CD4-positive, CD25-positive, alpha-beta regulatory T cell (primary cell): ENCODE measurements around the gene ASCL2. TPM values are rescaled to one million over a fixed set of nuclear protein-coding genes. Genes with fewer than 3 reads are reported as not detected.

ENCODE experiments used
- ATAC-seq, 2 donors: fragments of 150-1000 bp; cut with Tn5 transposase; one replicate each; pipeline ENCODE4 v1.10.0; 2021; ENCODE audit warnings: low read depth in 2 of 2, moderate number of reproducible peaks in 2 of 2, moderate library complexity in 1 of 2
- DNase-seq, 3 donors: peaks; one replicate each; pipeline versions ENCODE4 v3.0.0 to v3.0.0-alpha.2; 2012 to 2022; ENCODE audit warnings: mixed read lengths in 1 of 3
- H3K27ac ChIP-seq: one replicate; pipeline ENCODE4 v1.7.0; 2013; ENCODE audit warnings: mild to moderate bottlenecking, low read length; ENCODE audit not compliant: insufficient read depth, poor library complexity, severe bottlenecking
- H3K27me3 ChIP-seq: one replicate; pipeline ENCODE4 v1.7.0; 2013; ENCODE audit warnings: low read length; ENCODE audit not compliant: control insufficient read depth, insufficient read depth
- H3K36me3 ChIP-seq: one replicate; pipeline ENCODE4 v1.7.0; 2013; ENCODE audit warnings: mild to moderate bottlenecking, low read length, moderate library complexity; ENCODE audit not compliant: control insufficient read depth, insufficient read depth
- H3K4me1 ChIP-seq: 2 replicates; pipeline ENCODE4 v1.7.0; 2013; ENCODE audit warnings: mild to moderate bottlenecking, low read length; ENCODE audit not compliant: insufficient read depth, control insufficient read depth, poor library complexity, severe bottlenecking
- H3K4me3 ChIP-seq: one replicate; pipeline ENCODE4 v1.7.0; 2013; ENCODE audit warnings: low read depth, mild to moderate bottlenecking, low read length, moderate library complexity
- H3K9me3 ChIP-seq, 2 experiments: 1 replicate in 1 of 2; 2 replicates in 1 of 2; pipeline ENCODE4 v1.7.0; 2013; ENCODE audit warnings: low read length in 2 of 2, mild to moderate bottlenecking in 1 of 2, moderate library complexity in 1 of 2; ENCODE audit not compliant: control insufficient read depth in 2 of 2
- H3K27ac Mint-ChIP-seq, 3 donors: one replicate each; pipeline ENCODE4 v1.8.0; 2020 to 2022; ENCODE audit warnings: mild to moderate bottlenecking in 3 of 3, mixed read lengths in 3 of 3, moderate library complexity in 2 of 3
- H3K27me3 Mint-ChIP-seq: one replicate; pipeline ENCODE4 v1.8.0; 2022; ENCODE audit warnings: mild to moderate bottlenecking, mixed read lengths
- H3K36me3 Mint-ChIP-seq: one replicate; pipeline ENCODE4 v1.8.0; 2020; ENCODE audit warnings: mixed read lengths
- H3K4me1 Mint-ChIP-seq, 4 donors: one replicate each; pipeline ENCODE4 v1.8.0; 2020 to 2022; ENCODE audit warnings: mixed read lengths in 4 of 4, mild to moderate bottlenecking in 1 of 4
- H3K4me3 Mint-ChIP-seq, 4 donors: one replicate each; pipeline ENCODE4 v1.8.0; 2020 to 2022; ENCODE audit warnings: mild to moderate bottlenecking in 4 of 4, mixed read lengths in 4 of 4, moderate library complexity in 3 of 4
- H3K9me3 Mint-ChIP-seq, 7 donors: one replicate each; pipeline ENCODE4 v1.8.0; 2020 to 2022; ENCODE audit warnings: mixed read lengths in 7 of 7, mild to moderate bottlenecking in 3 of 7, moderate library complexity in 2 of 7
- polyA plus RNA-seq, 4 donors: library from polyadenylated mRNA; unstranded; fragments of 300-500 nt; fragmentation: Illumina TruSeq; gene quantifications; one replicate each; pipeline ENCODE4 v1.2.3, GENCODE V29; 2021
- total RNA-seq: library from RNA; stranded (reverse); gene quantifications from one replicate; pipeline ENCODE4 v1.2.3, GENCODE V29; 2022

The ASCL2 gene
- total and polyA plus RNA-seq, 5 donors from 2014 or later, result 0.13 to 0.47 (median 0.20) TPM

GRCh38 chr11:2256293-2256913, 14.0 kb downstream of the ASCL2 start:
- no peak overlapping the region for H3K27ac Mint-ChIP-seq
- ATAC-seq, result no peak
- no peak for DNase-seq

GRCh38 chr11:2252018-2252417, 18.4 kb downstream of the ASCL2 start:
- Histone ChIP-seq H3K27me3 (no peaks in the 10 kb centered on the region), H3K36me3 (no peaks in the 10 kb centered on the region), H3K27ac (no peak overlapping the region), H3K9me3 (no peaks in the 10 kb centered on the region), H3K4me3 (no peak overlapping the region), H3K4me1 (no peaks in the 10 kb centered on the region)
- H3K4me3 Mint-ChIP-seq, result no peak overlapping the region
- H3K27me3 Mint-ChIP-seq, result peaks cover 4% of the 10 kb centered on the region
- ATAC-seq (no peak), DNase-seq (no peak)
- no peaks in the 10 kb centered on the region for H3K4me1 Mint-ChIP-seq
- H3K36me3 Mint-ChIP-seq, result no peaks in the 10 kb centered on the region
- peak overlapping the region in 1 of 3 donors; percentile 1 for H3K27ac Mint-ChIP-seq
- peaks cover 0 to 5% (median 0%) of the 10 kb centered on the region in 7 donors for H3K9me3 Mint-ChIP-seq

More at GRCh38 chr11:2256293-2256913, 14.0 kb downstream of the ASCL2 start:
- Mint-ChIP-seq H3K36me3 (no peaks in the 10 kb centered on the region), H3K27me3 (peaks cover 4% of the 10 kb centered on the region), H3K4me3 (no peak overlapping the region), H3K4me1 (no peaks in the 10 kb centered on the region), H3K9me3 (peaks cover 0 to 1% (median 0%) of the 10 kb centered on the region in 7 donors)
- no peaks in the 10 kb centered on the region for H3K27me3 ChIP-seq
- H3K4me1 ChIP-seq, result no peaks in the 10 kb centered on the region
- H3K27ac ChIP-seq, result no peak overlapping the region
- H3K4me3 ChIP-seq, result no peak overlapping the region
- H3K36me3 ChIP-seq, result no peaks in the 10 kb centered on the region
- H3K9me3 ChIP-seq, result no peaks in the 10 kb centered on the region

DNA sequence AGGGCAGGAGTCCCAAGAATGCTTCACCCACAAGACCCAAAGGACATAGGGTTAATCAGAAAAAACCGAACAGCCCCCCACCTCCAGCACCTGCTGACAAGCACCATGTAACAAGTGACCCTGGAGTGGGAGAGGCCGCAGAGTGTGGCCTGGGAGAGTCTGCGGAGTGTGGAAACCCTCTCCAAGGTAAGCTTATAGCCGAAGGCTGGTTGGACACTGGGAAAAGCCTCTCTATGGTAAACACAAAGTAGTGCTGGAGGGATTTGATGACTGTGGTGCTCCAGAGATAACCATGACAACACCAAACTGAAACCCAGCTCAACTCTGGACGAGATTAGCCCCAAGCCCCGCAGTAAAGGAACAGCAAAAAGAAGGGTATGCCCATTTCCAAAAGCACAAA, 19.2 kb downstream of the ASCL2 start:
- no peak for ATAC-seq
- Mint-ChIP-seq H3K36me3 (no peaks in the 10 kb centered on the region), H3K27ac (no peak overlapping the region), H3K27me3 (peaks cover 4% of the 10 kb centered on the region), H3K4me1 (no peaks in the 10 kb centered on the region), H3K9me3 (peaks cover 0 to 5% (median 0%) of the 10 kb centered on the region in 7 donors), H3K4me3 (no peak overlapping the region)
- Histone ChIP-seq H3K9me3 (no peaks in the 10 kb centered on the region), H3K4me3 (no peak overlapping the region), H3K27me3 (peaks cover 2% of the 10 kb centered on the region), H3K4me1 (no peaks in the 10 kb centered on the region), H3K36me3 (no peaks in the 10 kb centered on the region), H3K27ac (no peak overlapping the region)
- DNase-seq, result no peak

GRCh38 chr11:2250485-2250884, 19.9 kb downstream of the ASCL2 start:
- ATAC-seq, result no peak

GRCh38 chr11:2250041-2250440, 20.3 kb downstream of the ASCL2 start:
- no peaks in the 10 kb centered on the region for H3K4me1 Mint-ChIP-seq
- H3K27me3 Mint-ChIP-seq, result peaks cover 4% of the 10 kb centered on the region
- Histone ChIP-seq H3K27me3 (peaks cover 4% of the 10 kb centered on the region), H3K36me3 (no peaks in the 10 kb centered on the region), H3K4me1 (no peaks in the 10 kb centered on the region), H3K4me3 (no peak overlapping the region), H3K27ac (no peak overlapping the region), H3K9me3 (no peaks in the 10 kb centered on the region)
- no peaks in the 10 kb centered on the region for H3K36me3 Mint-ChIP-seq
- no peak overlapping the region for H3K27ac Mint-ChIP-seq
- DNase-seq (no peak), ATAC-seq (no peak)
- no peak overlapping the region for H3K4me3 Mint-ChIP-seq
- peaks cover 0 to 5% (median 0%) of the 10 kb centered on the region in 7 donors for H3K9me3 Mint-ChIP-seq

More at GRCh38 chr11:2250485-2250884, 19.9 kb downstream of the ASCL2 start:
- H3K9me3 ChIP-seq, result no peaks in the 10 kb centered on the region
- H3K4me1 Mint-ChIP-seq, result no peaks in the 10 kb centered on the region
- peaks cover 0 to 5% (median 0%) of the 10 kb centered on the region in 7 donors for H3K9me3 Mint-ChIP-seq
- H3K27ac Mint-ChIP-seq, result no peak overlapping the region
- H3K27me3 Mint-ChIP-seq, result peaks cover 4% of the 10 kb centered on the region
- no peak overlapping the region for H3K27ac ChIP-seq
- peaks cover 4% of the 10 kb centered on the region for H3K27me3 ChIP-seq
- no peak overlapping the region for H3K4me3 Mint-ChIP-seq
- no peaks in the 10 kb centered on the region for H3K36me3 Mint-ChIP-seq
- H3K4me1 ChIP-seq, result no peaks in the 10 kb centered on the region
- H3K36me3 ChIP-seq, result no peaks in the 10 kb centered on the region
- H3K4me3 ChIP-seq, result no peak overlapping the region
- no peak for DNase-seq

DNA sequence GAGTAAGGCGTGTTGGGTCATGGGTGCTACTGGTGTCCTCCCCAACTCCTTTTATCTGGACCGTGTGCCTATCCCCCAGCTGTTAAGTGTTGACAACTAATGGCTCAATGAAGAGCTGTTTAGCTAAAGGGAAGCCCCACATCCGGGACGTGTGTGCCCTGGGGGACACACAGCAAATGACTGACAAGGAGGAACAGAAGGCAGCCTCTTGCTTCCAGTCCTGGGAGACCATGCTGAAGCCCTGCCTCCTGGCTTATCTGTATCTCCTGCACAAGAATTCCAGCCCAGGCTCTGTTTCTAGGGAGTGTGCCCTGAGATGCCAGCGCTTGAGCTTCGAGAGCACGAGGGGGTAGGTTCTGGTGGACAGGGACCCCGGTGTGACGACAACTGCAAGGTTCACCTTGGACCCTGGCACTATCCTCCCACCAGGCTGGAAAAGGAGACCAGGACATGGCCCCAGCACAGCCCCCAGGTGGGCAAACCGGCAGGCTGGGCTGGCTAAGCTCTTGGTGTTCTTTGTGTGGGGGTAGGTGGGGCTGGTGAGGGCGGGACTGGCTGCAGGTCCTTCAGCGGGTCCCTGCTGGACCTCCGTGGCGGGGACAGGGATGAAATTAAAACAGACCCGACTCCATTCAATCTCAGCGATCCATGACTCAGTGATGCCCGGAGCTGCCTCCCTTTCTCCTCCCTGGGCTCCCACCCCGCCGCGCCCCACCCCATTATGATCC, 21.0 kb downstream of the ASCL2 start:
- H3K4me3 ChIP-seq, result no peak overlapping the region
- H3K4me1 Mint-ChIP-seq, result no peaks in the 10 kb centered on the region
- H3K9me3 ChIP-seq, result no peaks in the 10 kb centered on the region
- peaks cover 8% of the 10 kb centered on the region for H3K27me3 Mint-ChIP-seq
- peaks cover 0 to 5% (median 0%) of the 10 kb centered on the region in 7 donors for H3K9me3 Mint-ChIP-seq
- no peak overlapping the region for H3K27ac Mint-ChIP-seq
- DNase-seq (no peak), ATAC-seq (no peak)
- H3K36me3 Mint-ChIP-seq, result no peaks in the 10 kb centered on the region
- peaks cover 4% of the 10 kb centered on the region for H3K27me3 ChIP-seq
- no peak overlapping the region for H3K4me3 Mint-ChIP-seq
- H3K27ac ChIP-seq, result no peak overlapping the region
- no peaks in the 10 kb centered on the region for H3K36me3 ChIP-seq
- no peaks in the 10 kb centered on the region for H3K4me1 ChIP-seq

DNA sequence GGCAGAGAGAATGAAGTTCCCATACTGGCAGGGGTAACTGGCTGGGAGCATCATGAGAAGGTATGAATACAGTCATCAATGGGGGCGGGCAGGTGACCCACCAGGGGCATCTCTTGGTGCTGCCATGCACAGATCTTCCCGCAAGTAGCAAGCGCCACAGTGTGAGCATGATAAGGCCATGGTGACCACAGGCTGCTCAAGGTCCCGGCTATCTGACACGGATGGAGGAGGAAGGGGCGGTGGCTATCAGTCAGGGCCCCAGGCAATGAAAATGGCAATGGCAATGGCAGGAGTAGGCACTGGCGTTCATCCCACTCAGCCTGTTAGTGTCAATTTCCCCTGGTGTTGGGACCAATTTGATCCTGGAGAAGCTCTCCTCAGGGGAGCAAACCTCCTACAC, 21.6 kb downstream of the ASCL2 start:
- H3K4me3 ChIP-seq, result no peak overlapping the region
- H3K27me3 ChIP-seq, result peaks cover 4% of the 10 kb centered on the region
- Mint-ChIP-seq H3K4me3 (no peak overlapping the region), H3K4me1 (no peaks in the 10 kb centered on the region), H3K36me3 (no peaks in the 10 kb centered on the region), H3K27me3 (peaks cover 9% of the 10 kb centered on the region), H3K9me3 (peaks cover 0 to 5% (median 0%) of the 10 kb centered on the region in 7 donors), H3K27ac (no peak overlapping the region)
- no peak overlapping the region for H3K27ac ChIP-seq
- ATAC-seq (no peak), DNase-seq (no peak)
- no peaks in the 10 kb centered on the region for H3K4me1 ChIP-seq
- no peaks in the 10 kb centered on the region for H3K9me3 ChIP-seq
- H3K36me3 ChIP-seq, result no peaks in the 10 kb centered on the region

DNA sequence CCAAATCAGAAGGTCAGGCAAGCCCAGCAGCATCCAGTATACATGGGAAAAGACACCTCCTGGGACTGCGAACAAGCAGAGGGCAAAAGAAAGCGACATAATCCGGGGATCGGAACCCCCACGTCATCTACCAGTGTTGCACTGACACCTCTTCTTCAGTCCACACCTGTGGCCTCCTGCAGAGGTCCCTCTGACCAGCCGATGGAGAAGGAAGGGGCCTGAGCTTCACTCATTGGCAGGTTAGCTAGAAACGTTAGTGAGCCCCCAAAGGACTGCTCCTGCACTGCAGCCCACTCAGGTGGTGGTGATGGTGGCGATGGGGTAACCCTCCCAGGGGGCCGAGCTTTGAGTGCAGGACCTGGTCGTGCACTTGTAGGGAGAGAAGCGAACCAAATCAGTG, 22.1 kb downstream of the ASCL2 start:
- Histone ChIP-seq H3K27ac (no peak overlapping the region), H3K4me1 (no peaks in the 10 kb centered on the region), H3K9me3 (no peaks in the 10 kb centered on the region), H3K27me3 (peaks cover 4% of the 10 kb centered on the region), H3K4me3 (no peak overlapping the region), H3K36me3 (no peaks in the 10 kb centered on the region)
- no peak for DNase-seq
- H3K9me3 Mint-ChIP-seq, result peaks cover 0 to 4% (median 0%) of the 10 kb centered on the region in 7 donors
- no peak overlapping the region for H3K4me3 Mint-ChIP-seq
- ATAC-seq, result no peak
- H3K36me3 Mint-ChIP-seq, result no peaks in the 10 kb centered on the region
- H3K27ac Mint-ChIP-seq, result no peak overlapping the region
- no peaks in the 10 kb centered on the region for H3K4me1 Mint-ChIP-seq
- H3K27me3 Mint-ChIP-seq, result peaks cover 10% of the 10 kb centered on the region
